ENCODE results near the gene CCL20. TPM values are rescaled to one million over a fixed set of nuclear protein-coding genes. Genes with fewer than 3 reads are reported as not detected.
"Not testable (repeated sequence)": the region's sequence is repeated elsewhere in the genome, so short reads cannot be mapped to it uniquely, and the experiment has no call there.

CCL20 gene
- total and polyA plus RNA-seq, 7 donors, result 6.4 to 255 (median 15.6) TPM; not detected in 2

DNA sequence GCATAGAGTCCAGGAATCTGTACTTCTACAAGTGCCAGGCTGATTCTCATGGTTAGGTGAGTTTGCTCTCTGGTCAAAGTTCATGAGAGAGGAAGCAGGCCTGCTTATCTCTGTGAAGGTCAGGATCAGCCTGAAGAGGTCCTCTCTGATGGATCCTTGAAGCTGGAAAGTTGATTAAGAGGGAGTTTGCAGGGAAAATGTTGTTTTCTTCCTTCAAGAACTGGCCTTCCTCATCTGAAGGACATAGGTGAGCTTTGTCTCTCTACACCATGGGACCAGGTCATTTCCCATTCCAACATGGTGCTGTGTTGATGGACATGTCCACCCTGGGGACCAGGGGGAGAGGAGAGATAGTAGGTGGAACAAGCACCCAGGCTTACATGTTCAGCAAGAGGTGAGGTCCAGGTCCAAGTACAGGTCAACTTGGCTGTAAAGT, 14.9 kb downstream of the CCL20 start:
- Histone ChIP-seq H3K9me3 (no peaks in the 10 kb centered on the region), H3K4me1 (no peaks in the 10 kb centered on the region), H3K27ac (no peak overlapping the region), H3K36me3 (no peaks in the 10 kb centered on the region), H3K4me3 (no peak overlapping the region), H3K27me3 (no peaks in the 10 kb centered on the region)
- no peak for DNase-seq
- intact Hi-C loops (cut with DNase I), result no loop called here
- TF ChIP-seq, protein P1, sequence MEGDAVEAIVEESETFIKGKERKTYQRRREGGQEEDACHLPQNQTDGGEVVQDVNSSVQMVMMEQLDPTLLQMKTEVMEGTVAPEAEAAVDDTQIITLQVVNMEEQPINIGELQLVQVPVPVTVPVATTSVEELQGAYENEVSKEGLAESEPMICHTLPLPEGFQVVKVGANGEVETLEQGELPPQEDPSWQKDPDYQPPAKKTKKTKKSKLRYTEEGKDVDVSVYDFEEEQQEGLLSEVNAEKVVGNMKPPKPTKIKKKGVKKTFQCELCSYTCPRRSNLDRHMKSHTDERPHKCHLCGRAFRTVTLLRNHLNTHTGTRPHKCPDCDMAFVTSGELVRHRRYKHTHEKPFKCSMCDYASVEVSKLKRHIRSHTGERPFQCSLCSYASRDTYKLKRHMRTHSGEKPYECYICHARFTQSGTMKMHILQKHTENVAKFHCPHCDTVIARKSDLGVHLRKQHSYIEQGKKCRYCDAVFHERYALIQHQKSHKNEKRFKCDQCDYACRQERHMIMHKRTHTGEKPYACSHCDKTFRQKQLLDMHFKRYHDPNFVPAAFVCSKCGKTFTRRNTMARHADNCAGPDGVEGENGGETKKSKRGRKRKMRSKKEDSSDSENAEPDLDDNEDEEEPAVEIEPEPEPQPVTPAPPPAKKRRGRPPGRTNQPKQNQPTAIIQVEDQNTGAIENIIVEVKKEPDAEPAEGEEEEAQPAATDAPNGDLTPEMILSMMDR (IDR thresholded peaks at IDR 0.05), result no peak
- TF ChIP-seq POLR2AphosphoS5 (IDR thresholded peaks at IDR 0.05), result no peak
- TF ChIP-seq EP300 (IDR thresholded peaks at IDR 0.05), result no peak
- TF ChIP-seq POLR2A (IDR thresholded peaks at IDR 0.05), result no peak

DNA sequence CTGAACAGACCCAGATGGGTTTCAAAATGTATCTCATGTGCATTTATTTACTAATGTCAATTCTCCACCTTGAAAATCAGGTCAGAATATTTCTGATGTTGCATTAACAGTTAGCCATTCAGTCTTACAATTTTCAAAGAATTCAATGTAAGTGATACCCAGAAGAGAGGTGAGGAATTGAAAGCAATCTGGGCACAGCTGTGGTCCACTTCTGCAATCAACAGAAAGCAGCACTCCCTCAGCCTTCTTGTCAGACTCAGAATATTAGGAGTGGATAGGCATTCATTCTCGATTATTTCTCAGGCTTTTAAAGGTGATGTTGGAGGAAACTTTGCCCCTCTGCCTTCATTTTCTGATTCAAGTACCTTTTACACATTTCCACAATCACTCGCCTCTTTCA, 15.7 kb downstream of the CCL20 start:
- TF ChIP-seq EP300 (IDR thresholded peaks at IDR 0.05) (no peak), POLR2AphosphoS5 (IDR thresholded peaks at IDR 0.05) (no peak)
- intact Hi-C loops (cut with DNase I), result no loop called here
- Histone ChIP-seq H3K27ac (no peak overlapping the region), H3K4me1 (no peaks in the 10 kb centered on the region), H3K4me3 (no peak overlapping the region), H3K36me3 (no peaks in the 10 kb centered on the region), H3K9me3 (no peaks in the 10 kb centered on the region), H3K27me3 (no peaks in the 10 kb centered on the region)
- DNase-seq, result no peak
- WGBS, 2 donors, result 79 to 88% methylated on average over 2 of the region's 2 CpGs

DNA sequence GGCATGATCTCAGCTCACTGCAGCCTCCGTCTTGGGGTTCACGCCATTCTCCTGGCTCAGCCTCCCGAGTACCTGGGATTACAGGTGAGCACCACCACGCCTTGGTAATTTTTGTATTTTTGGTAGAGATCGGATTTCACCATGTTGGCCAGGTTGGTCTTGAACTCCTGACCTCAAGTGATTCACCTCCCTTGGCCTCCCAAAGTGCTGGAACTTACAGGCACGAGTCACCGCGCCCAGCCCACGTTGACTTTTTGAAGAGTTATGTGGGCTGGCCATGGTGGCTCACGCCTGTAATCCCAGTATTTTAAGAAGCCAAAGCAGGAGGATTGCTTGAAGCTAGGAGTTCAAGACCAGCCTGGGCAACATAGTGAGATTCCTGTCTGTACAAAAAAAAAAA, 20.8 kb downstream of the CCL20 start:
- DNase-seq, result no peak
- no peaks in the 10 kb centered on the region for H3K4me1 ChIP-seq
- intact Hi-C loops (cut with DNase I), result no loop called here
- WGBS, 2 donors, result 89 to 90% methylated on average over 10 of the region's 10 CpGs
- H3K9me3 ChIP-seq, result no peaks in the 10 kb centered on the region
- H3K4me3 ChIP-seq, result no peak overlapping the region
- H3K27me3 ChIP-seq, result no peaks in the 10 kb centered on the region
- TF ChIP-seq EP300 (IDR thresholded peaks at IDR 0.05), result no peak
- TF ChIP-seq, protein P1 (IDR thresholded peaks at IDR 0.05), result no peak
- no peak for TF ChIP-seq POLR2AphosphoS5 (IDR thresholded peaks at IDR 0.05)
- no peak for TF ChIP-seq POLR2A (IDR thresholded peaks at IDR 0.05)
- H3K27ac ChIP-seq, result no peak overlapping the region
- no peaks in the 10 kb centered on the region for H3K36me3 ChIP-seq

DNA sequence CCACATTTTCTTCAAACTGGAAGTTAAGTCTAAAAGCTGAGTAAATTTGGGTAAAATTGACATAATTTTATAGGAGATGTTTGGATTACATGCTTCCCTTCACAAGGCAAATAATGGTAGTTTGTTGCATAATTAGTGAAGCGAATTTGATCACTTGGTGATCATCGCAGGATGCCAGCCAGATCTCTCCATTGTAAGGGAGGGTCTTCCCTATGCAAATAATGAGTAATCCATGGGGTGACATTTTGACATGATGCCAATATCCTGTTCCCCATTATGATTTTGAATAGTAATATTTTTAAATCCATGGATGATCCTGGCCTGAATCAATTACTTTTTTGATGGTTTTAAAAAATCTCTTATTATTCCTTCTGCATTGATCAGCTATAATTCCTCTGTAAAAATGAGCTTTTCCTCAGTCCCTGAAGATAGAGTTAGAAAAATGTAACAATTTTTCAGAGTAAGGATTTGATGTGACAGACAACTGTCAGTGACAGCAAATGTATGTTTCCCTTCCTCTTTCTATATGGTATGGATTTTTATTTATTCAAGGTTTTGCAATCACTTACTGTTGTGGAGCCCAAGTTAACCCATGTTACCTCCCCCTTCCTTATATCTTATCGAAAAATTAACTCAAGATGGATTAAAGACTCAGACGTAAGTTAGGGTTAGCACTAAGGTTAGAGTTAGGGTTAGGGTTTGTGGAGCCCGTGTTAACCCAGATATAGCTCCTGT, 21.4 kb downstream of the CCL20 start:
- intact Hi-C loops (cut with DNase I), result no loop called here
- Histone ChIP-seq H3K27me3 (no peaks in the 10 kb centered on the region), H3K4me3 (no peak overlapping the region), H3K36me3 (no peaks in the 10 kb centered on the region), H3K9me3 (no peaks in the 10 kb centered on the region), H3K27ac (no peak overlapping the region), H3K4me1 (no peaks in the 10 kb centered on the region)
- WGBS, 2 donors, result 91 to 94% methylated on average over 5 of the region's 5 CpGs
- TF ChIP-seq EP300 (IDR thresholded peaks at IDR 0.05) (no peak), POLR2AphosphoS5 (IDR thresholded peaks at IDR 0.05) (no peak), POLR2A (IDR thresholded peaks at IDR 0.05) (no peak)
- TF ChIP-seq, protein P1 (IDR thresholded peaks at IDR 0.05), result no peak
- DNase-seq, result no peak

DNA sequence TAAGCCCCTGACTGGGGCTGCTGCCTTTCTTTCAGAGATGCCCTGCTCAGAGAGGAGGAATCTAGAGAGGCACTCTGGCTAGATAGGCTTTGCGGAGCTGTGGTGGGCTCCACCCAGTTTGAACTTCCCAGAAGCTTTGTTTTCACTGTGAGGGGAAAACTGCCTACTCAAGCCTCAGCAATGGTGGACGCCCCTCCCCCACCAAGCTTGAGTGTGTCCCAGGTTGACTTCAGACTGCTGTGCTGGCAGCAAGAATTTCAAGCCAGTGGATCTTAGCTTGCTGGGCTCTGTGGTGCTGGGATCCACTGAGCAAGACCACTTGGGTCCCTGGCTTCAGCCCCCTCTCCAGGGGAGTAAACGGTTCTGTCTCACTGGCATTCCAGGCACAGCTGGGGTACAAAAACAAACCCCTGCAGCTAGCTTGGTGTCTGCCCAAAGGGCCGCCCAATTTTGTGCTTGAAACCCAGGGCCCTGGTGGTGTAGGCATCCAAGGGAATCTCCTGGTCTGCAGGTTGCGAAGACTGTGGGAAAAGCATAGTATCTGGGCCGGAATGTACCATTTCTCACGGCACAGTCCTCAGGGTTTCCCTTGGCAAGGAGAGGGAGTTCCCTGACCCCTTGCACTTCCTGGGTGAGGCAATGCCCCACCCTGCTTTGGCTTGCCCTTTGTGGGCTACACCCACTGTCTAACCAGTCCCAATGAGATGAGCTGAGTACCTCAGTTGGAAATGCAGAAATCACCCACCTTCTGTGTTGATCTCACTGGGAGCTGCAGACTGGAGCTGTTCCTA, 25.9 kb downstream of the CCL20 start:
- H3K4me1 ChIP-seq; H3K27me3 ChIP-seq; H3K27ac ChIP-seq; H3K9me3 ChIP-seq; intact Hi-C loops (cut with DNase I); H3K36me3 ChIP-seq; H3K4me3 ChIP-seq; DNase-seq: not testable (repeated sequence)
- WGBS, 2 donors, result 54 to 61% methylated on average over 7 of the region's 7 CpGs
